ENCODE data around the gene MYT1. TPM values are rescaled to one million over a fixed set of nuclear protein-coding genes. Genes with fewer than 3 reads are reported as not detected.

Gene MYT1
- total and polyA plus RNA-seq, 9 of the 15 experiments (the other 6 are each of a cell fraction or from before 2014, with no cell fraction given) = 0.02 to 0.12 (median 0.06) TPM; not detected in 4

DNA sequence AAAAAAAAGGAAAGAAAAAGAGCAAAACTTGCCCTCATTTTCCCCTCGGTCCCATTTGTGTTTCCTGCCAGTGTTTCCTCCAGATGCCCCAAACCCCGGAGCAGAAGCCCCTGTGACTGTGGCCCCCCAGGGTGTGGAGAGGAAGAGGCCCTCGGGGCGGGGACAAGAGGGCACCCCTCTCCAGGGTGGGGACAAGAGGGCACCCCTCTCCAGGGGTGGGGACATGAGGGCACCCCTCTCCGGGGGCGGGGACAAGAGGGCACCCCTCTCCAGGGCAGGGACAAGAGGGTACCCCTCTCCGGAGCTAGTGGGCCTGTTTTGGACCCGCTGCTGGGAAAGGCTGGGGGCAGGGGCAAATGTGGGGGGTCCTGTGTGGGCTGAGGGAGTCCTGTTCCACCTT, 13.1 kb downstream of the MYT1 start (continued):
- TF ChIP-seq HDAC1 (IDR thresholded peaks at IDR 0.05) (no peak), ZNF282 (CRISPR knock-in tag; IDR thresholded peaks at IDR 0.05) (no peak), DMBX1 (CRISPR knock-in tag; IDR thresholded peaks at IDR 0.05; ENCODE audit: borderline replicate concordance) (no peak), TAF15 (IDR thresholded peaks at IDR 0.05; ENCODE audit: low read depth, low read length) (no peak), TCF7 (IDR thresholded peaks at IDR 0.05; ENCODE audit: borderline replicate concordance) (no peak), PRPF4 (IDR thresholded peaks at IDR 0.05; ENCODE audit: insufficient read depth, low read depth, low read length, poor library complexity, severe bottlenecking) (no peak)
- TF ChIP-seq, protein P1, sequence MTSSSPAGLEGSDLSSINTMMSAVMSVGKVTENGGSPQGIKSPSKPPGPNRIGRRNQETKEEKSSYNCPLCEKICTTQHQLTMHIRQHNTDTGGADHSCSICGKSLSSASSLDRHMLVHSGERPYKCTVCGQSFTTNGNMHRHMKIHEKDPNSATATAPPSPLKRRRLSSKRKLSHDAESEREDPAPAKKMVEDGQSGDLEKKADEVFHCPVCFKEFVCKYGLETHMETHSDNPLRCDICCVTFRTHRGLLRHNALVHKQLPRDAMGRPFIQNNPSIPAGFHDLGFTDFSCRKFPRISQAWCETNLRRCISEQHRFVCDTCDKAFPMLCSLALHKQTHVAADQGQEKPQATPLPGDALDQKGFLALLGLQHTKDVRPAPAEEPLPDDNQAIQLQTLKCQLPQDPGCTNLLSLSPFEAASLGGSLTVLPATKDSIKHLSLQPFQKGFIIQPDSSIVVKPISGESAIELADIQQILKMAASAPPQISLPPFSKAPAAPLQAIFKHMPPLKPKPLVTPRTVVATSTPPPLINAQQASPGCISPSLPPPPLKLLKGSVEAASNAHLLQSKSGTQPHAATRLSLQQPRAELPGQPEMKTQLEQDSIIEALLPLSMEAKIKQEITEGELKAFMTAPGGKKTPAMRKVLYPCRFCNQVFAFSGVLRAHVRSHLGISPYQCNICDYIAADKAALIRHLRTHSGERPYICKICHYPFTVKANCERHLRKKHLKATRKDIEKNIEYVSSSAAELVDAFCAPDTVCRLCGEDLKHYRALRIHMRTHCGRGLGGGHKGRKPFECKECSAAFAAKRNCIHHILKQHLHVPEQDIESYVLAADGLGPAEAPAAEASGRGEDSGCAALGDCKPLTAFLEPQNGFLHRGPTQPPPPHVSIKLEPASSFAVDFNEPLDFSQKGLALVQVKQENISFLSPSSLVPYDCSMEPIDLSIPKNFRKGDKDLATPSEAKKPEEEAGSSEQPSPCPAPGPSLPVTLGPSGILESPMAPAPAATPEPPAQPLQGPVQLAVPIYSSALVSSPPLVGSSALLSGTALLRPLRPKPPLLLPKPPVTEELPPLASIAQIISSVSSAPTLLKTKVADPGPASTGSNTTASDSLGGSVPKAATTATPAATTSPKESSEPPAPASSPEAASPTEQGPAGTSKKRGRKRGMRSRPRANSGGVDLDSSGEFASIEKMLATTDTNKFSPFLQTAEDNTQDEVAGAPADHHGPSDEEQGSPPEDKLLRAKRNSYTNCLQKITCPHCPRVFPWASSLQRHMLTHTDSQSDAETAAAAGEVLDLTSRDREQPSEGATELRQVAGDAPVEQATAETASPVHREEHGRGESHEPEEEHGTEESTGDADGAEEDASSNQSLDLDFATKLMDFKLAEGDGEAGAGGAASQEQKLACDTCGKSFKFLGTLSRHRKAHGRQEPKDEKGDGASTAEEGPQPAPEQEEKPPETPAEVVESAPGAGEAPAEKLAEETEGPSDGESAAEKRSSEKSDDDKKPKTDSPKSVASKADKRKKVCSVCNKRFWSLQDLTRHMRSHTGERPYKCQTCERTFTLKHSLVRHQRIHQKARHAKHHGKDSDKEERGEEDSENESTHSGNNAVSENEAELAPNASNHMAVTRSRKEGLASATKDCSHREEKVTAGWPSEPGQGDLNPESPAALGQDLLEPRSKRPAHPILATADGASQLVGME (CRISPR knock-in tag; IDR thresholded peaks at IDR 0.05) = no peak
